ENCODE results near the gene CES2.

GRCh38 chr16:66890799-66891198, 44.5 kb upstream of the CES2 start:
- TF ChIP-seq POLR2AphosphoS5 (IDR thresholded peaks at IDR 0.05; ENCODE audit: borderline replicate concordance, low read depth, low read length) = no peak
- TF ChIP-seq FOXP2 (optimal IDR thresholded peaks at IDR 0.05; ENCODE audit: control extremely low read depth, extremely low read length, insufficient read depth) = no peak
- TF ChIP-seq EZH2 (IDR thresholded peaks at IDR 0.05) = no peak

Measured in SK-N-MC (cell line).